Fibroblast of villous mesenchyme (primary cell): ENCODE data around the gene NDUFAF3. TPM values are rescaled to one million over a fixed set of nuclear protein-coding genes. Genes with fewer than 3 reads are reported as not detected.

Experiments
- DNase-seq: peaks from one replicate; pipeline ENCODE4 v3.0.0-alpha.2; 2010; ENCODE audit warnings: low read depth
- H3K4me3 ChIP-seq: 2 replicates; pipeline ENCODE4 v1.5.1; 2011; ENCODE audit warnings: low read depth, mild to moderate bottlenecking, low read length
- total RNA-seq: library from RNA; depleted of rRNA; stranded (reverse); fragments of >200 nt; gene quantifications from 2 replicates; pipeline ENCODE4 v1.2.3, GENCODE V29; 2012
- TF ChIP-seq, protein P1 (sequence below): IDR thresholded peaks from 2 replicates; pipeline ENCODE4 v1.5.1; 2012; ENCODE audit warnings: low read depth, mild to moderate bottlenecking, low read length; ENCODE audit not compliant: insufficient read depth

NDUFAF3 gene
- total RNA-seq, 1 donor: 39.3 TPM

- H3K4me3 ChIP-seq: no peak overlapping the region
- TF ChIP-seq, protein P1, sequence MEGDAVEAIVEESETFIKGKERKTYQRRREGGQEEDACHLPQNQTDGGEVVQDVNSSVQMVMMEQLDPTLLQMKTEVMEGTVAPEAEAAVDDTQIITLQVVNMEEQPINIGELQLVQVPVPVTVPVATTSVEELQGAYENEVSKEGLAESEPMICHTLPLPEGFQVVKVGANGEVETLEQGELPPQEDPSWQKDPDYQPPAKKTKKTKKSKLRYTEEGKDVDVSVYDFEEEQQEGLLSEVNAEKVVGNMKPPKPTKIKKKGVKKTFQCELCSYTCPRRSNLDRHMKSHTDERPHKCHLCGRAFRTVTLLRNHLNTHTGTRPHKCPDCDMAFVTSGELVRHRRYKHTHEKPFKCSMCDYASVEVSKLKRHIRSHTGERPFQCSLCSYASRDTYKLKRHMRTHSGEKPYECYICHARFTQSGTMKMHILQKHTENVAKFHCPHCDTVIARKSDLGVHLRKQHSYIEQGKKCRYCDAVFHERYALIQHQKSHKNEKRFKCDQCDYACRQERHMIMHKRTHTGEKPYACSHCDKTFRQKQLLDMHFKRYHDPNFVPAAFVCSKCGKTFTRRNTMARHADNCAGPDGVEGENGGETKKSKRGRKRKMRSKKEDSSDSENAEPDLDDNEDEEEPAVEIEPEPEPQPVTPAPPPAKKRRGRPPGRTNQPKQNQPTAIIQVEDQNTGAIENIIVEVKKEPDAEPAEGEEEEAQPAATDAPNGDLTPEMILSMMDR: no peak
These were observed 38.8 kb upstream of the NDUFAF3 start for GRCh38 chr3:48983096-48983495.

DNA sequence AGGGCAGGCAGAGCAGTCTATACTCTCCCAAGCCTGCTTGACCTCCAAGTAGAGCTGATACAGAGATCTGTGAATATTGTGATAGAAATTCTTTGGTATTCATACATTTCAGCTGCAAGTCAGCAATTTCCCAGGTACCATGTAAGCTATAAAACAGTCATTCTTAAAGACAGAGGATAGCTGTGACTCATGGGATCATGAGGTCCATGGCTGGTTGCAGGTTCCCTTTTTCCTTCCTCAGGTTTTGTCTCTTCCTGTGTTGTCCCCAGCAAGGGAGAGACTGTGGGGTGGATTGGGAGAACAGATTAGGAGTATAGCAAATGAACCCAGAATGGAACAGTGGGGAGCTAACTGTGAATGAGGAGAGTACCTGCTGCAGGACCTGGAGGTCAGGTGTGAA is 37.3 kb upstream of the NDUFAF3 start:
- H3K4me3 ChIP-seq: no peak overlapping the region
- TF ChIP-seq, protein P1: no peak
- DNase-seq: no peak

More at GRCh38 chr3:48983096-48983495, 38.8 kb upstream of the NDUFAF3 start:
- DNase-seq: no peak

DNA sequence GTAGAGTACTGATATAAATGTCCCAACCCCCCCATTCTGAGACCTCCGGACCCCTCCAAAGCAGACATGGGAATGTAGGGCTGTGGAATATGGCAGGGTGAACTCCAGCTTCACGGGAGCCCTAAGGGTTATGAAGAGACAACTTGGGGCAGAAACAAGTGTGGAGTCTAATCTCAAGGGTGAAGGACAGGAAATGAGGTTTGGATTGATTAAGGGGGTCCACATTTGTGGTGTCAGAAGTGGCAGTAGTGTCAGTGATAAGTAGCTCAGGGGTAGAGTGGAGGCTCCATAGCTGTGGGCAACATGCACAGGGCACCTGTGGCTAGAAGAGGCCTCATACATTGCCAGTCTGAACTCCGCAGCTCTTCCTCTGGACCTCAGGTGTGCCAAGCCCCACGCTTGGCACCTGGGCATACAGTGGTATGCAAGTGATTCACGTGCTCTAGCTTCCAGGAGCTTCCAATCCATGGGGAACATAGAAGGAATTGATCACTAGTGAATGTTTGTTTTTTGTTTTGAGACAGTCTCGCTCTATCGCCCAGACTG is 36.0 kb upstream of the NDUFAF3 start:
- no peak for DNase-seq
- TF ChIP-seq, protein P1: no peak

DNA sequence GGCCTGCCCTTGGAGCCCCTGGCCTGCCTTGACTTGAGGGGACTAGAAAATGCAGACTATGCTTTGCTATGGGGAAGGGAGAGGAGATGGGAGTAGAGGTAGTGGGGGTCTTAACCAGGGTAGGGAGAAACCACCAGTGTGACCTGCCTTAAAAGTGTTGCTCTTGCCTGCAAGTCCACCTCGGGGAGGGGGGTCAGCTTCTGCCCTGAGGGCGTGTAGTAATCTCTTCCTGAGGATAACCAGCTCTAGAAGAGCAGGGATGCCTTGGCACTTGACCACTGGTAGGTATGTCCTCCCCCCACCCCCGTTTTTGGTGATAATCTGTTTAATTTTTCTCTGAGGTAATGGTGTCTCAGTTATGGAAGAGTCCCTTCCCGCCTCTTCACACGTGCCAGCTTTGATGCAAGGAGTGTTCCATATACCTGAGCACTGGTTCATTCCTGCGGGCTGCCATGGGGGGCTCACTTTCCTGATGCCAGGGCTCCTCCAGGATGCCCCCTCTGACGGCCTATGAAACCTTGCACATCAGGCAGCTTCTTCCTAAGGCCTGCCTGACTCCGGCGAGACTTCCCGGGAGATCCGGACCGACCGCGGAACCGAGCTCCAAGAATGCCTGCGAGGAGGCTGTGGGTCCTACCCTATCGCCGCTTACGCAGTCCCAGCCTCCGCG is 32.7 kb upstream of the NDUFAF3 start:
- H3K4me3 ChIP-seq: peak overlapping the region; percentile 79
- TF ChIP-seq, protein P1: no peak
- peak; percentile 10 for DNase-seq

More for the DNA sequence above, 36.0 kb upstream of the NDUFAF3 start:
- H3K4me3 ChIP-seq: no peak overlapping the region

- H3K4me3 ChIP-seq: peak within 1 kb of the TSS; percentile 79
- DNase-seq: peak; percentile 93
- TF ChIP-seq, protein P1: peak; percentile 52
These were observed 31.9 kb upstream of the NDUFAF3 start, which contains the start of gene P4HTM for GRCh38 chr3:48989796-48990635. Gene P4HTM, plus strand, starts transcription at chr3:48990241. Its CDS starts 16 bp downstream, at chr3:48990257.

- TF ChIP-seq, protein P1: no peak
- peak; percentile 28 for DNase-seq
- peak overlapping the region; percentile 79 for H3K4me3 ChIP-seq
These were observed 31.1 kb upstream of the NDUFAF3 start for GRCh38 chr3:48990636-48991469.
